Measurements from ENCODE around the gene P3H2.
A peak's percentile ranks its signal among the peaks of the same experiment; 100 is the strongest.

The P3H2 gene

GRCh38 chr3:189988854-189989253 is 131.8 kb downstream of the P3H2 start:
- no peak for TF ChIP-seq CTCF (conservative IDR thresholded peaks at IDR 0.05; ENCODE audit: control insufficient read depth, insufficient read depth, low read depth, low read length)
- no peak overlapping the region for H3K4me3 ChIP-seq (ENCODE audit: control insufficient read depth, low read depth, low read length)
- no peak for DNase-seq (ENCODE audit: low read depth)

- no peak for DNase-seq (ENCODE audit: low read depth)
- no peak for TF ChIP-seq CTCF (conservative IDR thresholded peaks at IDR 0.05; ENCODE audit: control insufficient read depth, insufficient read depth, low read depth, low read length)
- H3K4me3 ChIP-seq (ENCODE audit: control insufficient read depth, low read depth, low read length) = no peak overlapping the region
These were observed 132.4 kb downstream of the P3H2 start for GRCh38 chr3:189988322-189988721.

- DNase-seq (ENCODE audit: low read depth) = no peak
- H3K4me3 ChIP-seq (ENCODE audit: control insufficient read depth, low read depth, low read length) = no peak overlapping the region
- TF ChIP-seq CTCF (conservative IDR thresholded peaks at IDR 0.05; ENCODE audit: control insufficient read depth, insufficient read depth, low read depth, low read length) = no peak
These were observed 134.7 kb downstream of the P3H2 start for GRCh38 chr3:189985948-189986347.

GRCh38 chr3:189983612-189984011 is 137.1 kb downstream of the P3H2 start:
- DNase-seq (ENCODE audit: low read depth) = no peak
- no peak for TF ChIP-seq CTCF (conservative IDR thresholded peaks at IDR 0.05; ENCODE audit: control insufficient read depth, insufficient read depth, low read depth, low read length)

GRCh38 chr3:189982321-189982945 is 138.3 kb downstream of the P3H2 start:
- no peak for TF ChIP-seq CTCF (conservative IDR thresholded peaks at IDR 0.05; ENCODE audit: control insufficient read depth, insufficient read depth, low read depth, low read length)
- no peak overlapping the region for H3K4me3 ChIP-seq (ENCODE audit: control insufficient read depth, low read depth, low read length)
- no peak for DNase-seq (ENCODE audit: low read depth)

More at GRCh38 chr3:189983612-189984011, 137.1 kb downstream of the P3H2 start:
- no peak overlapping the region for H3K4me3 ChIP-seq (ENCODE audit: control insufficient read depth, low read depth, low read length)

- no peak overlapping the region for H3K4me3 ChIP-seq (ENCODE audit: control insufficient read depth, low read depth, low read length)
- peak; percentile 95 for DNase-seq (ENCODE audit: low read depth)
- no peak for TF ChIP-seq CTCF (conservative IDR thresholded peaks at IDR 0.05; ENCODE audit: control insufficient read depth, insufficient read depth, low read depth, low read length)
These were observed 139.0 kb downstream of the P3H2 start for GRCh38 chr3:189981668-189982067.

GRCh38 chr3:189978753-189979152 is 141.9 kb downstream of the P3H2 start:
- DNase-seq (ENCODE audit: low read depth) = no peak
- no peak for TF ChIP-seq CTCF (conservative IDR thresholded peaks at IDR 0.05; ENCODE audit: control insufficient read depth, insufficient read depth, low read depth, low read length)

More at GRCh38 chr3:189978753-189979152, 141.9 kb downstream of the P3H2 start:
- H3K4me3 ChIP-seq (ENCODE audit: control insufficient read depth, low read depth, low read length) = no peak overlapping the region

All from fibroblast of mammary gland (primary cell).